HEK293 (cell line): Measurements from ENCODE around the gene FYB1.

Source experiments
- CTCF ChIA-PET: fragments of 350-600 bp; formaldehyde crosslinking; extraction: SDS; loops from one replicate; lab custom pipeline; 2021; ENCODE audit warnings: antibody characterized with exemption; lab: Yijun Ruan, JAX
- POLR2A ChIA-PET: fragments of 300-600 bp; formaldehyde crosslinking; extraction: SDS; loops from one replicate; lab custom pipeline; 2020; ENCODE audit warnings: antibody characterized with exemption, inconsistent platforms; lab: Yijun Ruan, JAX
- H3K27ac ChIP-seq: fragments of 200-500 bp; sonication (Bioruptor generic); 2 replicates; pipeline ENCODE4 v1.5.1; 2014; ENCODE audit warnings: low read depth, low read length, control low read depth, inconsistent platforms; ENCODE audit errors: extremely low read depth
- H3K36me3 ChIP-seq, 2 experiments: fragments of 200-500 bp in 1 of 2; sonication (Bioruptor generic) in 1 of 2; 1 replicate in 1 of 2; 2 replicates in 1 of 2; pipeline ENCODE4 v1.5.1; 2014 to 2017; ENCODE audit warnings: inconsistent platforms in 2 of 2, low read length in 2 of 2; ENCODE audit not compliant: control insufficient read depth in 2 of 2, insufficient read depth in 1 of 2
- H3K4me1 ChIP-seq: fragments of 200-500 bp; sonication (Bioruptor generic); 2 replicates; pipeline ENCODE4 v1.5.1; 2014; ENCODE audit warnings: mild to moderate bottlenecking, low read length, inconsistent platforms; ENCODE audit not compliant: control insufficient read depth, insufficient read depth
- H3K4me3 ChIP-seq: 2 replicates; pipeline ENCODE4 v1.5.1; 2011; ENCODE audit warnings: low read depth, mild to moderate bottlenecking, control low read depth, low read length, moderate library complexity
- H3K9me3 ChIP-seq: fragments of 200-500 bp; sonication (Bioruptor generic); 2 replicates; pipeline ENCODE4 v1.5.1; 2014; ENCODE audit warnings: low read depth, low read length, inconsistent platforms; ENCODE audit not compliant: control insufficient read depth, insufficient read depth
- BCL6B ChIP-seq: fragments of 450-650 bp; formaldehyde crosslinking; IDR thresholded peaks from 2 replicates; pipeline ENCODE4 v1.5.1; 2017; ENCODE audit warnings: missing biosample characterization, missing genetic modification characterization
- GLI2 ChIP-seq: fragments of 450-650 bp; formaldehyde crosslinking; IDR thresholded peaks from 2 replicates; pipeline ENCODE4; 2017; ENCODE audit warnings: missing biosample characterization, missing genetic modification characterization, low read depth, borderline replicate concordance
- KLF7 ChIP-seq: fragments of 450-650 bp; formaldehyde crosslinking; IDR thresholded peaks from 2 replicates; pipeline ENCODE4 v1.5.1; 2016; ENCODE audit warnings: missing biosample characterization, missing genetic modification characterization, borderline replicate concordance
- PATZ1 ChIP-seq: fragments of 450-650 bp; formaldehyde crosslinking; IDR thresholded peaks from 2 replicates; pipeline ENCODE4 v1.5.1; 2016; ENCODE audit warnings: missing biosample characterization, missing genetic modification characterization
- RBAK ChIP-seq: fragments of 450-650 bp; formaldehyde crosslinking; IDR thresholded peaks from 2 replicates; pipeline ENCODE4 v1.5.1; 2016; ENCODE audit warnings: missing biosample characterization, missing genetic modification characterization
- REST ChIP-seq: fragments of 450-650 bp; formaldehyde crosslinking; IDR thresholded peaks from 2 replicates; pipeline ENCODE4 v1.5.1; 2016; ENCODE audit warnings: missing biosample characterization, missing genetic modification characterization
- SETDB1 ChIP-seq: IDR thresholded peaks from one replicate; pipeline ENCODE4 v1.6.1; 2017; ENCODE audit warnings: mild to moderate bottlenecking, low read length, moderate library complexity, mixed read lengths; ENCODE audit not compliant: insufficient read length
- ZNF248 ChIP-seq: fragments of 450-650 bp; formaldehyde crosslinking; IDR thresholded peaks from 2 replicates; pipeline ENCODE4 v1.5.1; 2017; ENCODE audit warnings: missing biosample characterization, missing genetic modification characterization
- ZNF274 ChIP-seq, 2 experiments: fragments of 200-500 bp in 1 of 2; fragments of 450-650 bp in 1 of 2; sonication (Bioruptor generic) in 1 of 2; formaldehyde crosslinking in 1 of 2; IDR thresholded peaks; 2 replicates each; pipeline versions ENCODE4 v1.5.1 to v1.6.1; 2014 to 2016; ENCODE audit warnings: borderline replicate concordance in 1 of 2, inconsistent platforms in 1 of 2, low read length in 1 of 2, missing biosample characterization in 1 of 2, missing genetic modification characterization in 1 of 2
- ZNF354C ChIP-seq: fragments of 450-650 bp; formaldehyde crosslinking; IDR thresholded peaks from 2 replicates; pipeline ENCODE4 v1.5.1; 2016; ENCODE audit warnings: missing biosample characterization, missing genetic modification characterization, low read depth, borderline replicate concordance
- ZNF362 ChIP-seq: fragments of 450-650 bp; formaldehyde crosslinking; IDR thresholded peaks from 2 replicates; pipeline ENCODE4 v1.5.1; 2016; ENCODE audit warnings: missing biosample characterization, missing genetic modification characterization
- ZNF433 ChIP-seq: fragments of 450-650 bp; formaldehyde crosslinking; IDR thresholded peaks from 2 replicates; pipeline ENCODE4 v1.5.1; 2016; ENCODE audit warnings: missing biosample characterization, missing genetic modification characterization, low read depth
- ZNF449 ChIP-seq: fragments of 450-650 bp; formaldehyde crosslinking; IDR thresholded peaks from 2 replicates; pipeline ENCODE4 v1.5.1; 2017; ENCODE audit warnings: missing biosample characterization, mild to moderate bottlenecking, missing genetic modification characterization, moderate library complexity
- ZNF510 ChIP-seq: fragments of 450-650 bp; formaldehyde crosslinking; IDR thresholded peaks from 2 replicates; pipeline ENCODE4 v1.5.1; 2018; ENCODE audit warnings: mild to moderate bottlenecking, missing genetic modification characterization, missing biosample characterization; ENCODE audit not compliant: insufficient replicate concordance
- ZNF544 ChIP-seq: fragments of 450-650 bp; formaldehyde crosslinking; IDR thresholded peaks from 2 replicates; pipeline ENCODE4 v1.5.0; 2017; ENCODE audit warnings: missing biosample characterization, missing genetic modification characterization
- ZNF596 ChIP-seq: fragments of 450-650 bp; IDR thresholded peaks from 2 replicates; pipeline ENCODE4 v1.5.0; 2018; ENCODE audit warnings: missing biosample characterization, mild to moderate bottlenecking, missing genetic modification characterization, moderate library complexity
- ZNF670 ChIP-seq: fragments of 450-650 bp; formaldehyde crosslinking; IDR thresholded peaks from 2 replicates; pipeline ENCODE4 v1.5.1; 2016; ENCODE audit warnings: missing biosample characterization, missing genetic modification characterization, low read depth
- ZNF701 ChIP-seq: fragments of 450-650 bp; formaldehyde crosslinking; IDR thresholded peaks from 2 replicates; pipeline ENCODE4 v1.5.1; 2016; ENCODE audit warnings: missing biosample characterization, missing genetic modification characterization
- ZNF707 ChIP-seq: fragments of 450-650 bp; formaldehyde crosslinking; IDR thresholded peaks from 2 replicates; pipeline ENCODE4 v1.5.1; 2016; ENCODE audit warnings: missing biosample characterization, missing genetic modification characterization
- ZNF777 ChIP-seq: fragments of 450-650 bp; formaldehyde crosslinking; IDR thresholded peaks from 2 replicates; pipeline ENCODE4 v1.5.1; 2017; ENCODE audit warnings: missing biosample characterization, missing genetic modification characterization, borderline replicate concordance
- ZNF843 ChIP-seq: fragments of 450-650 bp; formaldehyde crosslinking; IDR thresholded peaks from 2 replicates; pipeline ENCODE4 v1.5.1; 2016; ENCODE audit warnings: missing biosample characterization, missing genetic modification characterization
- ZSCAN30 ChIP-seq: fragments of 450-650 bp; IDR thresholded peaks from 2 replicates; pipeline ENCODE4 v1.5.1; 2018; ENCODE audit warnings: missing biosample characterization, mild to moderate bottlenecking, missing genetic modification characterization, moderate library complexity
- TF ChIP-seq, protein P1 (sequence below): fragments of 450-650 bp; formaldehyde crosslinking; IDR thresholded peaks from 2 replicates; pipeline ENCODE4; 2016; ENCODE audit warnings: missing biosample characterization, missing genetic modification characterization

Gene FYB1

GRCh38 chr5:39164529-39165402 is 54.6 kb downstream of the FYB1 start:
- Histone ChIP-seq H3K36me3 (no peaks in the 10 kb centered on the region), H3K9me3 (no peaks in the 10 kb centered on the region), H3K4me3 (no peak overlapping the region), H3K4me1 (peaks cover 2% of the 10 kb centered on the region; the same call in 1 of the 2 replicates), H3K27ac (no peak overlapping the region)
- CTCF ChIA-PET, result interaction anchor here (0.9 to 1.6 kb wide), 3 partner anchors 8 to 85 kb away, joined by 4 to 8 read pairs (median 4); no protein-coding TSS in a partner anchor
- POLR2A ChIA-PET, result no interaction called here
- TF ChIP-seq ZNF449 (tag by site-specific recombination) (no peak), ZNF701 (tag by site-specific recombination) (no peak), ZSCAN30 (no peak), GLI2 (no peak), ZNF354C (tag by site-specific recombination) (no peak), ZNF707 (tag by site-specific recombination) (no peak), ZNF510 (tag by site-specific recombination) (no peak), ZNF274 (IDR thresholded peaks at IDR 0.05; ENCODE audit: low read length) (no peak), ZNF274 (tag by site-specific recombination; IDR thresholded peaks at IDR 0.05; ENCODE audit: borderline replicate concordance) (no peak), PATZ1 (no peak), ZNF362 (tag by site-specific recombination) (no peak), ZNF777 (no peak), ZNF544 (no peak)
- TF ChIP-seq, protein P1, sequence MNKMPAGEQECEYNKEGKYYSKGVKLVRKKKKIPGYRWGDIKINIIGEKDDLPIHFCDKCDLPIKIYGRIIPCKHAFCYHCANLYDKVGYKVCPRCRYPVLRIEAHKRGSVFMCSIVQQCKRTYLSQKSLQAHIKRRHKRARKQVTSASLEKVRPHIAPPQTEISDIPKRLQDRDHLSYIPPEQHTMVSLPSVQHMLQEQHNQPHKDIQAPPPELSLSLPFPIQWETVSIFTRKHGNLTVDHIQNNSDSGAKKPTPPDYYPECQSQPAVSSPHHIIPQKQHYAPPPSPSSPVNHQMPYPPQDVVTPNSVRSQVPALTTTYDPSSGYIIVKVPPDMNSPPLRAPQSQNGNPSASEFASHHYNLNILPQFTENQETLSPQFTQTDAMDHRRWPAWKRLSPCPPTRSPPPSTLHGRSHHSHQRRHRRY, result no peak

DNA sequence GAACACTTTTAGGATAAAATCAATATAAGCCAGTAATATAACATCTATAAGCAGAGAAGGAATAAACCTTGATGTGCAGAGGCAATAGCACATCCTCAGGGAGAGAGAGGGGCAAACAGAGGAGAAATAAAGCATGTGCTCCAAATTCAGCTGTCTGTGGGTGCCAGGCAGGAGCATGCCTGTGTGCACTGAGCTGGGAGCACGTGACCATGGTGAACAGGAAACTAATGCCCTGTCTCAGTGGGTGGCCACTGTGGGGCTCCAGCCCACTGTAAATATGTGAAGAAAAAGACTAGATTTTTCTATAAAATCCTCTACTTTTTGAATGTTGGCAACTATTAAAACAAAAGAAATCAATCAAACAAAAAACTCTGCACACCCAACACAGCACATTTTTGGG is 55.3 kb downstream of the FYB1 start:
- Histone ChIP-seq H3K27ac (no peak overlapping the region), H3K9me3 (no peaks in the 10 kb centered on the region)
- POLR2A ChIA-PET, result no interaction called here
- TF ChIP-seq RBAK (tag by site-specific recombination), result no peak
- TF ChIP-seq ZNF596 (tag by site-specific recombination), result no peak
- no peak for TF ChIP-seq ZNF248 (tag by site-specific recombination)
- no peak for TF ChIP-seq BCL6B (tag by site-specific recombination)
- no peak for TF ChIP-seq KLF7
- TF ChIP-seq ZNF670 (tag by site-specific recombination), result no peak
- no peak for TF ChIP-seq REST (tag by site-specific recombination)
- TF ChIP-seq ZNF433 (tag by site-specific recombination), result no peak
- no peak for TF ChIP-seq ZNF843 (tag by site-specific recombination)
- TF ChIP-seq SETDB1, result no peak
- no peak for TF ChIP-seq ZNF354C (tag by site-specific recombination)

More for the DNA sequence above, 55.3 kb downstream of the FYB1 start:
- Histone ChIP-seq H3K4me1 (peaks cover 2% of the 10 kb centered on the region; the same call in 1 of the 2 replicates), H3K36me3 (no peaks in the 10 kb centered on the region), H3K4me3 (no peak overlapping the region)
- CTCF ChIA-PET, result interaction anchor here (0.9 to 1.6 kb wide), 2 partner anchors 9 to 54 kb away, joined by 4 to 8 read pairs; no protein-coding TSS in a partner anchor
